OCI-LY1 (cell line): ENCODE data around the gene RBMS1.

Source experiments
- CTCF ChIP-seq: fragments of 200-600 bp; sonication (generic), shearing (Covaris generic); IDR thresholded peaks from 2 replicates; pipeline ENCODE4 v1.5.1; 2017; ENCODE audit warnings: mild to moderate bottlenecking, antibody characterized with exemption, low read length, moderate library complexity, mixed read lengths
- EZH2 ChIP-seq: fragments of 200-600 bp; sonication (generic), shearing (Covaris generic); IDR thresholded peaks from 2 replicates; pipeline ENCODE4 v1.8.0; 2017; ENCODE audit warnings: borderline replicate concordance, mixed run types, mild to moderate bottlenecking, antibody characterized with exemption, low read length, moderate library complexity, mixed read lengths

- TF ChIP-seq CTCF (no peak), EZH2 (no peak)
These were observed 65.2 kb downstream of the RBMS1 start for GRCh38 chr2:160428405-160428763.
